WTC11 (cell line): ENCODE measurements around the gene AKT2.

Experiments
- NFYB ChIP-seq: sonication (generic); formaldehyde crosslinking; conservative IDR thresholded peaks from 2 replicates; pipeline ENCODE4 v1.8.0; 2022; ENCODE audit warnings: low read depth, missing genetic modification reagents
- SP1 ChIP-seq: sonication (generic); formaldehyde crosslinking; conservative IDR thresholded peaks from 2 replicates; pipeline ENCODE4 v1.8.1; 2022; ENCODE audit warnings: missing genetic modification reagents
- ZNF416 ChIP-seq: fragments of 250-450 bp; sonication (Bioruptor Pico); IDR thresholded peaks from 2 replicates; pipeline ENCODE4 v1.9.0; 2021; ENCODE audit warnings: mild to moderate bottlenecking, inconsistent platforms
- TF ChIP-seq, protein P1 (sequence below): fragments of 200-600 bp; IDR thresholded peaks from 2 replicates; pipeline ENCODE4 v1.8.0; 2022; ENCODE audit warnings: antibody characterized with exemption
- TF ChIP-seq, protein P2 (sequence below): sonication (generic); formaldehyde crosslinking; IDR thresholded peaks from 2 replicates; pipeline ENCODE4 v1.8.0; 2022; ENCODE audit warnings: mild to moderate bottlenecking, missing genetic modification reagents
- TF ChIP-seq, protein P3 (sequence below): sonication (generic); formaldehyde crosslinking; IDR thresholded peaks from 2 replicates; pipeline ENCODE4 v1.8.1; 2022; ENCODE audit warnings: mild to moderate bottlenecking, moderate library complexity, missing genetic modification reagents

DNA sequence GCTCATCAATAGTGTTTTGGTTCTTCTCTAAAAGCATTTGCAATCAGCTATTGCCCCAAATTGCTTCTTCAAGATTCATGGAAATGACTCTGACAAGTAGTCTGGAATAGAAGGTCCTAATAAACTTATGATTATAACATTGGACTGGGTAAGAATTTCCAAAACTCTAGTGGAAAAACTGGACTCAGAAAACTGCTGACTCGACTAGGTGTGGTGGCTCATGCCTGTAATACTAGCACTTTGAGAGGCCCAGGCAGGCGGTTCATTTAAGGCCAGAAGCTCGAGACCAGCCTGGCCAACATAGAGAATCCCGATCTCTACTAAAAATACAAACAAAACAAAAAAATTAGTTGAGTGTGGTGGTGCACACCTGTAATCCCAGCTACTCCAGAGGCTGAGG is 15.5 kb upstream of the AKT2 start:
- TF ChIP-seq SP1 (CRISPR knock-in tag) (no peak), NFYB (CRISPR knock-in tag) (no peak), ZNF416 (CRISPR knock-in tag) (no peak)
- TF ChIP-seq, protein P1, sequence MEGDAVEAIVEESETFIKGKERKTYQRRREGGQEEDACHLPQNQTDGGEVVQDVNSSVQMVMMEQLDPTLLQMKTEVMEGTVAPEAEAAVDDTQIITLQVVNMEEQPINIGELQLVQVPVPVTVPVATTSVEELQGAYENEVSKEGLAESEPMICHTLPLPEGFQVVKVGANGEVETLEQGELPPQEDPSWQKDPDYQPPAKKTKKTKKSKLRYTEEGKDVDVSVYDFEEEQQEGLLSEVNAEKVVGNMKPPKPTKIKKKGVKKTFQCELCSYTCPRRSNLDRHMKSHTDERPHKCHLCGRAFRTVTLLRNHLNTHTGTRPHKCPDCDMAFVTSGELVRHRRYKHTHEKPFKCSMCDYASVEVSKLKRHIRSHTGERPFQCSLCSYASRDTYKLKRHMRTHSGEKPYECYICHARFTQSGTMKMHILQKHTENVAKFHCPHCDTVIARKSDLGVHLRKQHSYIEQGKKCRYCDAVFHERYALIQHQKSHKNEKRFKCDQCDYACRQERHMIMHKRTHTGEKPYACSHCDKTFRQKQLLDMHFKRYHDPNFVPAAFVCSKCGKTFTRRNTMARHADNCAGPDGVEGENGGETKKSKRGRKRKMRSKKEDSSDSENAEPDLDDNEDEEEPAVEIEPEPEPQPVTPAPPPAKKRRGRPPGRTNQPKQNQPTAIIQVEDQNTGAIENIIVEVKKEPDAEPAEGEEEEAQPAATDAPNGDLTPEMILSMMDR: no peak
- TF ChIP-seq, protein P2, sequence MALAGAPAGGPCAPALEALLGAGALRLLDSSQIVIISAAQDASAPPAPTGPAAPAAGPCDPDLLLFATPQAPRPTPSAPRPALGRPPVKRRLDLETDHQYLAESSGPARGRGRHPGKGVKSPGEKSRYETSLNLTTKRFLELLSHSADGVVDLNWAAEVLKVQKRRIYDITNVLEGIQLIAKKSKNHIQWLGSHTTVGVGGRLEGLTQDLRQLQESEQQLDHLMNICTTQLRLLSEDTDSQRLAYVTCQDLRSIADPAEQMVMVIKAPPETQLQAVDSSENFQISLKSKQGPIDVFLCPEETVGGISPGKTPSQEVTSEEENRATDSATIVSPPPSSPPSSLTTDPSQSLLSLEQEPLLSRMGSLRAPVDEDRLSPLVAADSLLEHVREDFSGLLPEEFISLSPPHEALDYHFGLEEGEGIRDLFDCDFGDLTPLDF (CRISPR knock-in tag): no peak
- TF ChIP-seq, protein P3, sequence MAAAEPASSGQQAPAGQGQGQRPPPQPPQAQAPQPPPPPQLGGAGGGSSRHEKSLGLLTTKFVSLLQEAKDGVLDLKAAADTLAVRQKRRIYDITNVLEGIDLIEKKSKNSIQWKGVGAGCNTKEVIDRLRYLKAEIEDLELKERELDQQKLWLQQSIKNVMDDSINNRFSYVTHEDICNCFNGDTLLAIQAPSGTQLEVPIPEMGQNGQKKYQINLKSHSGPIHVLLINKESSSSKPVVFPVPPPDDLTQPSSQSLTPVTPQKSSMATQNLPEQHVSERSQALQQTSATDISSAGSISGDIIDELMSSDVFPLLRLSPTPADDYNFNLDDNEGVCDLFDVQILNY (CRISPR knock-in tag): no peak
